Activated CD4-positive, alpha-beta T cell treated with anti-CD3 and anti-CD28 coated beads, Interleukin-2, Interleukin-4, amounts not matched to agents 100 ng/mL and 50 ng/mL, durations not matched to agents 16 hours and 8 hours (primary cell): ENCODE measurements around the gene FRMD3.
A peak's percentile ranks its signal among the peaks of the same experiment; 100 is the strongest.
"Not testable (repeated sequence)": the region's sequence is repeated elsewhere in the genome, so short reads cannot be mapped to it uniquely, and the experiment has no call there.

Source experiments
- DNase-seq: peaks from one replicate; pipeline ENCODE4 v3.0.0-alpha.2; 2020; ENCODE audit warnings: low spot score

Gene FRMD3

DNA sequence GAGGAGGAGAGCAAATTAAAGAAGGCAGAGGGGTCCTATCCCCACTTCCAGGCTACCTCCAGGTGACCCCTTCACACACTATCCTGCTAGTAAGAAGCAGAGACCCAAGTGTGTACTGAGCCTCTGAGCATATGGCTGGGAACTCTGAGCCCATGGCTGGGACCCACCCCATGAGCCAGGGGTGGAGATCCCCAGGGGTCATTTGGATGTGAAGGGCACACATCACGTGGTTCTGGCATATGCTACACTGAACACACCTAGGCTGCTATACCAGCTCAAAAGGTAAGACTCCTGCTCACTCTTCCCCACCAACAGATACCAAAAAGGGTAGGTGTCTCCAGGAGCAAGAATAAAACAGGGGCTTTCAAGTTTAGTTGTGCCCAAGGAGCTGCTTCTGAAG lies 149.9 kb downstream of the FRMD3 start:
- no peak for DNase-seq

DNA sequence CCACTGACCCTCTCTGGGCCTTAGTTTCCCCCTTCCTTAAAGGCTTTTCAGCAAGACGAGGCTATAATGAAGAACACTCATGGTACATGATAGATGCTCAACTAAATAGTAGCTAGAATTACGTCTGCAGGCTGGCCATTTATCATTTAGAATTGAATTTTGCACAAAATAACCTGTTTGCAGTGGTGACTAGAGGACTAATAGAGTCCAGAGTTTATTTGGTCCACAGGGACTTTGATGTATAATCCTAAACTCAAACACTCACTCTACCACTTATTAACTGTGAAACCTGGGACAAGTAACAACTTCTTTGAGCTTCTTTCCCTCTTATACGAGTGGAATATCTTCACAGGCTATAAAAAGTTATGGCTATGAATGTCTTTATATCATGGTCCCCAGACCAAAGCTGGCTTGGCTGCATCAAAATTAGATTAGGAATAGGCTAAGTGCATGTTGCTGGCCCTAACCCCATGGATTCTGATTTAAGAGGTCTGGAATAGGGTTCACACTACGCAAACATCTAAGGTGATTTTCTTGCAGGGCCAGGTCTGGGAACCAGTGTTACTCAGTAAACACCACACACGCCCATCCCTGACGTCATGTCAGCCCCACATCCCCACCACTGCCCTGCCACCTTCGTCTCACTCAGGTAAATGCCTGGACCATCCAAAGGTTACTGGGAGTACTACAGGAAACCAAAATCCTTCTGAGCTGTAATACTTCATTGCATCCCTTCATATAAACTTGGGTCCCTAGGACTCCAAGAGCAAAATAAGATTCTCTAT lies 150.6 kb downstream of the FRMD3 start:
- DNase-seq: no peak

DNA sequence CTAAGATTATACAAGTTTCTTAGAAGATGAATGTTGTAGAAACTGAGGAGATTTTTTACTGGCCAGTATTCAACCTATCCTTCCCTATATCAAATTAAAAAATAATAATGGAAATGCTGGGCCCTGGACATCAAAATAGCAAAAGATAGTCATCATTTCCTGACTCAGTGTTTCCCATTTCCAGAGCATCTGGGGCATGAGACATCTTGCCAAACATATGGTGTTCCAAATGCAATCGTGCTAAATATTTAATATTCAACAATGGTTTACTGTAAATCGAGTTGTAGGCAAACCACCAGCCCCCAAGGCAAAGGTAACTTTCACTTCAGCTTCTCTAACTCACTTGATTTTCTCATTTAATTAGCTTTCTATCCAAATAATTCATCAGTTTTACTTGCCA lies 152.9 kb downstream of the FRMD3 start:
- no peak for DNase-seq

DNA sequence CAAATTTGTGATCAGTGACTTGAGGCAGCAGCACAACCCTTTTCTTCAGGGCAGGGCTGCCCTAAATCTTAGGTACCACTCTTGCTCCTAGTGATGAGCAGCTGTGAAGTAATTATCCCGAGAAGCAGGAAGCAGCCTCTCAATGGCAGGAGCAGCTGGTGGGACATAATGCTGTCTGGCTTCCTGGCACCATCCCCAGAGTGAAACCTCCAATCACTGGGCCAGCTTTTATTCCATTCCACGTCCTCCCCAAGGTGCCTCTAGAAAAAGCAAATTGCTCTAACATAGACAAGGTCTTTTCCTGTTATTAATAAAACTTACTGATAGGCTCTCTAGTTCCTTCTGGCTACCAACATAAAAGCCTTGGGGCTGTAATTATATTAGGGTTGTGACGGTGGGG lies 154.0 kb downstream of the FRMD3 start:
- DNase-seq: no peak

DNA sequence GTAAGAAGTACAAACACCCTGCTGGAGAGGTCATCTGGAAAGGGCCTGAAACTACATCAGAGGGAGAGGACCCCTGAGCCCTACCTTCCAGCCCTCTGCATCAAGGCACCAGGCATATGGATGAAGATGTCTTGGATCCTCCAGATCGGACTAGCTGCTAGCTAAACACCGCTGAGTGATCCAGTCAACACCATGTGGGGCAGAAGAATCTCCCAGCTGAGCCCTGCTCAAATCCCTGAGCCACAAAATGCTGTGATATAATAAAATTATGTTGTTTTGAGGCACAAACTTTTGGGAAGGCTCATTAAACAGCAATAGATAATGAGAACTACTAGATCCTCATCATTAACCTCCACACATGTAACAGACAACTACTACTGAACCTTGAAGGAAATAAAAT lies 155.2 kb downstream of the FRMD3 start:
- DNase-seq: no peak

DNA sequence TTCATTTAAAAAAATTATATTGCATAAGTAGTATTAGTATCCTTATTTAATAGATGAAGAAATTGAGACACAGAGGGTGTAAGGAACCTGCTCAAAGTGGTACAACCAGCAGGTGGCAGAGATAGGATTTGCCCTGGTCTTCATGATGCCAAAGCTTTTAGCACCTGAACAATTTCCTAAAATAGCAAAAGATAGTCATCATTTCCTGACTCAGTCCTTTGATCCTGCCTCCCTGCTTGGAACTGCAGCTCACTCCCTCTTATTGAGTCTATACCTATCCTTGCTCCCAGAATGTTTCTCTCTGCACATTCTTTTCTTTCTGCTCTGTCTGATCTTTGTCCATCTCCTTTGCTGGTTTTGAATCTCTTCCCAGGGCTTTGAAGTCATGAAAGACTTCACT lies 155.8 kb downstream of the FRMD3 start:
- DNase-seq: no peak

DNA sequence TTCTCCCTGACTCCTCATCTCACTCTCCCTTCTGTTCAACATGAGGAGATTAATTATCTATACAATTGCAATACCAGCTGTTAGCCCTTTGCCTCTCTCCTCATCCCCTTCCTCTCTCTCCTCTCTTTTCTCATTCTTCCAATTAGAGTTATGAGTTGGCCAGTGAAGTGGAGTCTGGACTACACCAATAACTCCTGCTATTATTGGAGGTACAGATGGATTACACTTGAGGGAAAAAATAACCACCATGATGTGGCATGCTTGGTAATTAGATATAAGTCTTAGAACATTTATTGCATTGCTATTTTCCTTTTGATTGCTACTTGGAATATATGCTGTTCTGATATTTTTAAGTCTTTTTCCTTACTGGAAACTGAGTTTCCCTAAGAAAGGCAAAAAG lies 159.2 kb downstream of the FRMD3 start:
- no peak for DNase-seq

DNA sequence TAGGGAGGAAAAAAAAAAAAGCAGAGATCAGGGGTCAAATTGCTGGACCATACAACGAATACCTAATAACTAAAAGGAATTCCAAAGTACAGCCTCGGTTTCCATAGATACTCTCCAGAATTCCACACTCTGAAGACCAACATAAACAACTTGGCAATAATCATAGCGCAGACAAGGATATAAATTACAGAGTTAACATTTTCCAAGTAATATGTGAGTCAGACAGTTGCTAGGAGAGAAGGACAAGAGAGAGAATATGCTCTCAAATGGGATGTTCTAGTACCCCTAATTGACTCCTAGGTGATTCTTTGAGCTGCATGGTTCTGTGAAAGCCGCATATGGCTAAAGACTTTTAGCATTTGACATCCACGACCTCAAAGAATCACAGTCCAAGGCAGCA lies 165.2 kb downstream of the FRMD3 start:
- no peak for DNase-seq

DNA sequence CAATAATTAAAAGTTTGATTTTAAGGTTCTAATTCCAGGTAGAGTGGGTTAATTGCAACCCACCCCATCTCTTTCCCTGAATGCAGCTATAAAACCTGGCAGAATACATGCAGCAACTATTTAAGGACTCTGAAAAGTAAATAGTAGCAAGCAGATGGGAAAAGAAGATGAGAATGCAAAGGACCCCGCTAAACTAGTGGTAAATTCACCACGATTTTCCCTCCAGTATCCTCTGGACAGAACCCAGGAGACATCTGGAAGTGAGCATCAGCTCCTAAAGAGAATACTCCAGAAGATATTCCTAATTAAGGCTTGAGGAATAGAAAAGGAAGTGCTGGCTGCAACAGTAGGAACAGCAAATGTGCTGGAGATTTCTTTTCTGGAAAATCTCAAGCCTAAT lies 170.9 kb downstream of the FRMD3 start:
- no peak for DNase-seq

DNA sequence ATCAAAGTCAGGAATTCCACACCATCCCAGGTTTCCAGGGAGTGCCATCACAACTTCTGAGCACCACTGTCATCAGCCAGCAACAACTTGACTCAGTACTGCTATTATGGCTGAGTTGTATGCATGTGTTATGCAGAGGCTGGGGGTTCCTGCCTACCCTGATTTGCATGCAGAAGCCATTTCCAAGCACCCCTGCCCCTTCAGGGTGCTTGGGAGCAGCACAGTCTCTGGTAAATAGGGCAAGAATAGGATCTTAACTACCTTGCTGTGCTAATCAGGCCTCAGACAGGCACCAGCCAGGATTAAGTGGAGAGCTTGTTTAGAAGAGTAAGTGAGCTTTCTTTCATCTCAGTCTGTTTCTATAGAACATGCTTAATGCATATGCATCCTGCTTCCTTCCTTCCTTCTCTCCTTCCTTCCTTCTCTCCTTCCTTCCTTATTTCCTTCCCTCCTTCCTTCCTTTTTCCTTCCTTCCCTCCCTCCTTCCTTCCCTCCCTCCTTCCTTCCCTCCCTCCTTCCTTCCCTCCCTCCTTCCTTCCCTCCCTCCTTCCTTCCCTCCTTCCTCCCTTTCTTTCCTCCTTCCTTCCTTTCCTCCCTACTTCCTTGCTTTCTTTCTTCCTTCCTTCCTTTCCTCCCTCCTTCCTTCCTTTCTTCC lies 175.7 kb downstream of the FRMD3 start:
- DNase-seq: no peak

DNA sequence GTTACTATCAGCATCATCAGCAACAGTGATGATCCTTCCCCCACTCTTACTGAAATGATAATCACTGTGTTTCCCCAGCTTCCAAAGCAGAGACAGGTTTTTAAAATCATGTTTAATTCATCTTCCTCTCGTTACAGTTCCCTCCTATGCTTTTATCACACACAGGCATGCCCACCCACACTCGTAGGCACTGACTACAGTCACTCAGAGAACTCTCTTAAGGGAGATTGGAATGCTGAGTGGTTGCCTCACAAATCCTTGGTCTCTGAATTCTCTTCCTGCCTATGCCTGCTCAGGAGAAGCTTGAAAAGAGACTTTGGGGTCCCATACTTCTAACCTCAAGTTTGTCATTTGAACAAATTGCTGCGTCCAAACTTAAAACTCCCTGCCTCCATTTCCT lies 179.2 kb downstream of the FRMD3 start:
- DNase-seq: no peak

DNA sequence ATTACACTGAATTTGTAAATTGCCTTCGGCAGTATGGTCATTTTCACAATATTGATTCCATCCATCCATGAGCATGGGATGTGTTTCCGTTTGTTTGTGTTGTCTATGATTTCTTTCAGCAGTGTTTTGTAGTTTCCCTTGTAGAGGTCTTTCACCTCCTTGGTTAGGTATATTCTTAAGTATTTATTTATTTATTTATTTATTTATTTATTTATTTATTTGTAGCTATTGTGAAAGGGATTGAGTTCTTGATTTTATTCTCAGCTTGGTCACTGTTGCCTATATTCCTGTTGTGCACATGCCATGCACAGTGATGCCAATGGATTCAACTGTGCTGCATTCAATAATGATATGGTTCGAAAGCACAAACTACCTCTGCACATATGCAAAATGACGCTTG lies 179.7 kb downstream of the FRMD3 start:
- not testable (repeated sequence) for DNase-seq

DNA sequence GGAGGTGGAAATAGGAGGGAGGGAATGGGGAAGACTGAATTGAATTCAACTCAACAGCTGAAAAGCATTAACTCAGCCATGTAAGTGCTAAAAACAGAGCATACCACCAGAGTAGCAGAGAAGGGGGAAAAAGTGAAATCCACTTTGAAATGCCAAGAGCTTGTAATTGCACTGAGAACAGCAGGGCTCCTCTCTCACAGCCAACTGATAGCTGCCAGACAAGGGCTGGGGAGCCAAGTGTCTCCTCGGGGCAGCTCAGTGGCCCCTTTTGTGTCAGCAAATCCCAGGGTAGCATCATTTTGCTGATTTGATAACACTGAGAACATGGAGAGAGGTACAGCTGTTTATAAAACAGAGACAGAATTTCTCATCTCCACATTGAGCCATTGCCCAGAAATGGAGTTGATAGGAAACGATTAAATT lies 182.5 kb downstream of the FRMD3 start:
- DNase-seq: no peak

DNA sequence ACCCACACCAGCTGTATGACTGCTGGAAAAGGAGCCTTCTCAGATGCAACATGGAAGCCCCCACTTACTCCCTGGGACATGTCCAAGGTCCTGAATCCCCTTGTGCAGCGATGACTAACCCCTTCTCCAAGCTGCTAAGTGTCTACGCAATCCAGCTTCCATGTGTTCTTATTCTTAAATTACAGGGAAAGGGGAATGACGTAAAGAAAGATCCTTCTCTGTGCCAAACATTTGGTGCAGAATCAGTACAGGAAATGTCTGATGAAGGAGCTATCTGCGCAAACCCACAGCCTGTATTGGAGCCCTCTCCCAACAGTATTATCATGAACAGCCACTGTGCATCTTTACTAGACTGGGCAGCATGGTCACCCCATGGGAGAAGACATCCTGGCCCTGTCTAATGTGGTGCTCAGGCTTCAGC lies 183.2 kb downstream of the FRMD3 start:
- DNase-seq: no peak

DNA sequence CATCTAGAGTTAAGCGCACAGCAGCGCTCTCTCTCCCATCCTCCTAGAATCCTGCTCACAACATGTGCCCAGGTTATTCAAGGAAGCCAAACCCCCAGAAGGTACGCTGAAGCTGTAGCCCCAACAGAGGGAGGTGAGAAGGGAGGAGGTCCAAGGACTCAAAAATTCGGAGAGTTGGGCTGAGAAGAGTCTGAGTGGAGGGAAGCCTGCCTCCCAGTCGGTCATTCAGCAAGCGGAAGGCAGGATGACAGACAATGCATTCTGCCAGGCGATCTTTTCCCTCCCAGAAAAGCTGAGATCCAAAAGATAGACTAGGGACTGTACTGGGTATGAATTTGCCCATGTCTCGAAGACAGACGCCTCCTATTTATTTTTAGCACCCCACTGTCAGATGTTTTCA lies 189.2 kb downstream of the FRMD3 start:
- DNase-seq: no peak

DNA sequence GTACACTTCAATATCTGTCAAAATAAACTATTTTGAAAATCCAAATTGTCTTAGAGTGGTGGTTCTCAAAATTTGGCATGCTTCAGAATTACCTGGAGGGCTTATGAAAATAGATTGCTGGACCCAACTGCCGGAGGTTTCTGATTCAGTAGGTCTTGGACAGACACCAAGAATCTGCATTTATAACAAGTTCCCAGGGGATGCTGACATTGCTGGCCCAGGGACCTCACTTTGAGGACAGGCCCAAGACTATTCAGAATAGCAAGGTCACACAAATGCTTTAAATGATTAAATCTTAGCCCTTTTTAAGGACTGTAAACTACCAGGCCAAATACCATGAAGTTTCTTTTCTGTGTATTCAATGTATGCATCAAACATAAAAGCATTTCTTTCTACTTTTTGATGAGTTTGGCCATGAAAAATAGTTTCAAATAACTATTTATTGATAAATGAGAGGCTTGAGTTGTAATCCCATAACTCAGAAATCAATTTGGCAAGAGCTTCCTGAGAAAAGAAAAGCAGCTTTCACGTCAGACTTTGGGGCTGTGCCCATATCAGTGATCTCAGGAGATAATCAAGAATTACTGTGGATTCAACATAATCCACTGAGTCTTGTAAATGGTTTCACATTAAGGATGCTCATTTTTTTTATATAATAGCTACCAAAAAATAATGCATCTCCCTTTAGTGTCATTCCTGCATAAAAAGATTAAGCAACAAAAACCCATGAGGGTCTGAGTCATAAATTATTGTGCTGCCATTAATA lies 191.4 kb downstream of the FRMD3 start:
- DNase-seq: no peak

DNA sequence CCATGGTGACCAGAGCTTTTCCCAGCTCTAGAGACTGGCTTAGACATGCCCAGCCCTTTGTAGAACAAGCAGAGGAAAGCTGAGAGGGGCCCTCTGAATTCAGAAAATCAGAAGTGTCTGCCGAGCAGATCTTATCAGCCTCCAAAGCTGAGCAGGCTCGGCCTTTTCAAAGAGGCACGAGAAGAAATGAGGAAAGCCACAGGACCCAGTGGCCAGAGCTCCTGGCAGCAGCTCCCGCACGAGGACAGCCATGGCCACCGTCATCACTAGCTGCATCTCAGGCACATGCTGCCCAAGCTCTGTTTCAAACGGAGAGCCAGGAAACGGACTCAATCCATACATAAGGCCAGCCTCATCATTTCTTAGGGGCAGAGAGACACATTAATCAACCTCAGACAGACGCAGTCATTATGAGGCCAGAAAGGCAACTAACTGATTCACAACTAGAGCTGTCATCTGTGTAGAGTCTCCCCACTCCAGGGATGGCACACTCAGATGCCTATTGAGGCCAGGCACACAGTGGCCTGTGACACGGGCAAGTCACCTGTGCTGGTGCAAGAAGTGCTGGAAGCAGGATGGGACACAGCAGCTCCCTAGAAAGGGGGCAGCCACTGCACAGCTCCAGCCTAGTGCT lies 194.7 kb downstream of the FRMD3 start:
- DNase-seq: no peak

DNA sequence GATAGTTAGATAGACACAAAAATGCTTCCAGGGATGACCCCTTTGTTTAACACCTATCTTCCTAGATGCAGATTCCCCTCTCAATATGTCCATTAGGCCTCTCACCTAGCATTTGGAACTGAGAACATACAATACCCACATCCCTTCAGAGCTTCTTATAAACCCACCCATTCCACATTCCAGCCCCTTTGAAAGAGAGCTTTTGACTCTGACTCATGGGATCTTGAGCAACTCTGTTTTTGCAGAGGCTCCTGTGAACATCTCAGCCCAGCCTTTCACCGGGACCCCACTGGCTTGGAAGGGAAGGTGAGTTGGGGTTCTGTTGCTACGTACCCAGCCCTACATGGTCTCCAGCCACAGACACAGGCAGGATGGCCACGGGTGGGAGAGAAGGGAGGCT lies 195.5 kb downstream of the FRMD3 start:
- DNase-seq: no peak

DNA sequence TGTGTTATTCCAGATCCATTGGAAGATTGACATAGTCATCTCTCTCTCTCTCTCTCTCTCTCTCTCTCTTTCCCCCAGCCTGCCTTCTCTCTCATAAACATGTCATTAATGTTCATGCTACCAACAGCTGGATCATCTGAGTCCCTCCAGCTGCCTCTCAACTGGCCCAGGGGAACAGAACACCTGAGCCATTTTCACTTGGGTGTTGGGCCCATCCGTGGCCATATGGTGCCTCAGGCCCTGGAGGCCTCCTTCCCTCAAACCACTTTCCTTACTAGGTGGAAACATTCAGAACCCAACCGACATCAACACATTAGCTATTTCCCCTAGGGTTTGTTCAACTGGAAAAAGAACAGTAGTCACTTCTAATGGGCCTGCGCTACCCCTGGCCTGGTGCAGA lies 196.2 kb downstream of the FRMD3 start:
- no peak for DNase-seq

DNA sequence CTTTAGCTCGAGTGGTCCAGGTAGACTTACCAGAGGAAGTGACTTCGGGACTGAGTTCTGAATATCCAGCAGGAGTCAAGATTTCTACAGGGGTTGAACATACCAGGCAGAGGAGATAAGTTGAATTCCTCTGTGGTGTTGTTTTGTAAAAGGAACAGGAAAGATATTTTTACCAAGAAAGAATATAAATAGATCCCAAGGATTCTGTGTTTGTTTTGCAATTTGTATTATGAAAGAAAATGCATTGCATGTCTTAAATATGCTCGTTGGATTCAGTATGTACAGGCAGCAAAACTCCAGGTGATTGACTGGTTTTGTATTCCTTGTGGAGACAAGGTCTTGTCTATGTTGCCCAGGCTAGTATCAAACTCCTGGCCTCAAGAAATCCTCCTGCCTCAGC lies 197.8 kb downstream of the FRMD3 start:
- no peak for DNase-seq

DNA sequence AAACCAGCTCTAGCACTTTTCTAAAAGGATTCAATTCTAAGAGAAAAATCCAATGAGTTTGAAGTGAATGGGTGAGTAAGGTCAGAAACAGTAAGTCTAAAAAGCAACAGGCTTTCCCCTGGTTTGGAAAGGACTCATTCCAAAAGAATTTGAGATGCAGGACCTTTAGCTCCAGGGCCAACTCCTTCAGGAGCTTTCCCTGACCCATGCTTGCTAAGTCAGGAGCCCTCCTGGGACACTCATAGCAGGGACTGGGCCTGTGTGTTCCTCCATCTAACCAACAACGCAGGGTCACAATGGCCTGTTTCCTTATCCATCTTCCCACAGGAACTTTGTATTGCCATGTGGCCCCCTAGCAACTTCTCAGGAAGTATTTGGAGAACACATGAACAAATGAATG lies 198.8 kb downstream of the FRMD3 start:
- DNase-seq: no peak

DNA sequence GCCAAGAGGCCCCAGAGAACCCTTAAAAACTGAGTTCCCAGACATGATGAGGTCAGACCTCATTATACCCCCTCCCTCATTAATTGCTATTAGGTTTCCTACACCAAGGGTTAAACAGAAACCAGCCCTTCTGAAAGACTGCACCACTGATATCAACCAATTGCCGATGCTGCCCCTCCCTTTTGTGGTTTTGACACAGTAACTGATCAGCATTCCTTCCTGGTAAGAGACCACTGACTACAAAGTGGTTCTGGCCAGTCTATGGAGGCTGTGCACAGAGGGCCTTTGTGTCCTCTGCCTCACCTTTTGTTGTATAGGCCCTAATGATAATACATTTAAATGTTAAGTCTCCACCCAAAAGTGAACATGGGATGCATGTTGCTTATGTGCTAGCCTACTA lies 201.5 kb downstream of the FRMD3 start:
- DNase-seq: no peak

DNA sequence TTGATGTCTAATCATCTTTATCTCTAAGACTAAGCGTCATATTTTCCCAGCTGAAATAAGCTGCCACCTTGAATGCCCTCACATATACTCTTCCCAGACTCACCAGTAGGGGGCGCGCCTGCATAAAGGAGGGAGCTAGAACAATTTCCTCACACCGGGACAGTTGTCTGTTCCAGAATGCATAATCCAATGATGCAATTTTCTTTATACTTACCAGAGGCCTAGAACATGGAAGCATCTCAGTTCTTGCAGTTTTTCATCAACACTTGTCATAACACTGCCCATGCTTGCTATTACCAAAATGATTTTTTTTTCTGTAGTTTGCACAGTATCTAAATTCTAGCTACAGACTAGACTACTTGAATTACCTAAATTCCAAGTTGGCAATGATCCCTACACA lies 203.9 kb downstream of the FRMD3 start:
- peak; percentile 74 for DNase-seq
